Heart left ventricle (tissue), 13 donors: ENCODE results near the gene LHX5.
"Not testable (repeated sequence)": the region's sequence is repeated elsewhere in the genome, so short reads cannot be mapped to it uniquely, and the experiment has no call there.

Source experiments
- CTCF ChIP-seq, 12 donors: fragments of 200-600 bp; sonication (generic) in 4 of 12; IDR thresholded peaks; one replicate each; pipeline versions ENCODE4 v1.5.0 to v1.8.0; 2018 to 2022; ENCODE audit warnings: antibody characterized with exemption in 12 of 12, mild to moderate bottlenecking in 5 of 12
- POLR2A ChIP-seq, 2 donors: fragments of 450-650 bp; IDR thresholded peaks; one replicate each; pipeline ENCODE4 v1.6.1; 2017; ENCODE audit warnings: antibody characterized with exemption in 2 of 2, mild to moderate bottlenecking in 2 of 2, moderate library complexity in 2 of 2
- donor health status: ischemic (EF 13 %, LVEDD 7.1; RV severe dilation, severe dysfunction).
- donor health status: DM: no; HTN: yes; CAD: no.
- donor health status: DM: no; HTN: no; CAD: no.
- donor health status: ischemic (EF 25% LVEDD 6.9; RV normal size, moderate dysfunction).
- donor health status: ischemic (EF 25% LVEDD 5.7; RV mildly dilated, moderate dysfunction).
- donor health status: ischemic (EF 35%, LVEDD 5.7; RV mildly dilated, moderate dysfunction).
- donor health status: nonischemic (EF 11% LVEDD 7.7; RV severe dilation, severe dysfunction).
- donor health status: DM: yes; HTN: yes; CAD: no.
- donor health status: PGD.
- donor health status: ischemic (EF 29% LVEDD 5.4; RV normal size, mild dysfunction).
- donor health status: nonischemic (EF 23%, LVEDD 6.1; RV moderate dilation, normal function).

- not testable (repeated sequence) for TF ChIP-seq CTCF, POLR2A (IDR thresholded peaks at IDR 0.05)
Measured at GRCh38 chr12:113495941-113496340, 24.3 kb upstream of the LHX5 start.
